SJCRH30 (cell line): ENCODE results near the gene GMDS. TPM values are rescaled to one million over a fixed set of nuclear protein-coding genes. Genes with fewer than 3 reads are reported as not detected.

ENCODE experiments used
- DNase-seq, 2 experiments: peaks; one replicate each; pipeline ENCODE4 v3.0.0-alpha.2; 2015 to 2020
- H3K27ac ChIP-seq: fragments of 250-450 bp; sonication (Bioruptor Pico); 2 replicates; pipeline ENCODE4 v1.5.1; 2020; ENCODE audit warnings: mild to moderate bottlenecking, moderate library complexity
- H3K27me3 ChIP-seq: fragments of 250-450 bp; sonication (Bioruptor Pico); 2 replicates; pipeline ENCODE4 v1.5.1; 2020; ENCODE audit warnings: mild to moderate bottlenecking, moderate library complexity
- H3K36me3 ChIP-seq: fragments of 250-450 bp; sonication (Bioruptor Pico); 2 replicates; pipeline ENCODE4 v1.5.1; 2020; ENCODE audit warnings: mild to moderate bottlenecking, moderate library complexity
- H3K4me1 ChIP-seq: fragments of 250-450 bp; sonication (Bioruptor Pico); 2 replicates; pipeline ENCODE4 v1.5.1; 2020; ENCODE audit warnings: mild to moderate bottlenecking, moderate library complexity
- H3K4me3 ChIP-seq: fragments of 250-450 bp; sonication (Bioruptor Pico); 2 replicates; pipeline ENCODE4 v1.5.1; 2020; ENCODE audit warnings: mild to moderate bottlenecking, moderate library complexity
- H3K9me3 ChIP-seq: fragments of 250-450 bp; sonication (Bioruptor Pico); replicated peaks from 2 replicates; pipeline ENCODE4 v1.5.1; 2020; ENCODE audit warnings: mild to moderate bottlenecking, moderate library complexity
- total RNA-seq: library from RNA; depleted of rRNA; stranded (reverse); fragments of >200 nt; shearing (Covaris generic); gene quantifications from 2 replicates; pipeline ENCODE4 v1.2.3, GENCODE V29; 2014

The GMDS gene
- total RNA-seq, 1 experiment from 2014 or later = 7.9 TPM

DNA sequence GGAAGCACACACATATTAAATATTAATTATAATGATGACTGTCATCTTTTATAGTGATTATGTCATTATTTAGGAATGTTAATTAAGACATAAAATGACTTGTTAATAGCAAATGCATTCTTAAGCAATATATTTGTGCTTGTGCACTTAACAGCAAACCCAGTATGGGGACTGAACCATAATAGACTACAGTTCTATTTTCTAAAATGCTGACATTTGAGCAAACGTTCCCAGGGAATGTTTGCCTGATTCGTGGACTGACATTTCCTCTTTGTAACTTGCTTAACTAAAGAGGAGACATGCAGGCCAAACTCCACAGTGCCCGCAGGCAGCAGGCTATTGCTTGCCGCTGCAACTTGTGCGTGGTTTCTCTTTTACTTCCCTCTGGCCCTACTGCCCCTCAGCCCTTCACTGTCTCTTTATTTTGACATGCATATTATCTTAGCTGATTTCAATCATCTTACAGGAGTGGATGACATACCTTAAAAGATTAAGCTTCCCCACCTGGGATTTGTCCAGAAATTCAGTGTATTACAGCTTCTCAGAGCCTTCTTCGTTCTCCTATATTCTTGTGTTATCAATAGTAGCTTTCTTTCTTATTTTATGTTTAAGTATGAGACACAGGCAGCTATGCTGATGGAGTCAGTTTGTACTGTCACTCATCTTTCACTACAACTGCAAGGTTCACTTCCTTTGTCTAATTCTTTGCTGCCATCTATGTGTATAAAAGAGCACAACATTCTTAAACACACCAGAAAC lies 141.5 kb downstream of the GMDS start:
- Histone ChIP-seq H3K27ac (peak overlapping the region; percentile 37; the same call in 1 of the 2 replicates), H3K27me3 (no peaks in the 10 kb centered on the region), H3K9me3 (no peaks in the 10 kb centered on the region), H3K4me1 (no peaks in the 10 kb centered on the region), H3K36me3 (no peaks in the 10 kb centered on the region), H3K4me3 (peak overlapping the region; percentile 26)
- peak; percentile 29 to 64 for DNase-seq

DNA sequence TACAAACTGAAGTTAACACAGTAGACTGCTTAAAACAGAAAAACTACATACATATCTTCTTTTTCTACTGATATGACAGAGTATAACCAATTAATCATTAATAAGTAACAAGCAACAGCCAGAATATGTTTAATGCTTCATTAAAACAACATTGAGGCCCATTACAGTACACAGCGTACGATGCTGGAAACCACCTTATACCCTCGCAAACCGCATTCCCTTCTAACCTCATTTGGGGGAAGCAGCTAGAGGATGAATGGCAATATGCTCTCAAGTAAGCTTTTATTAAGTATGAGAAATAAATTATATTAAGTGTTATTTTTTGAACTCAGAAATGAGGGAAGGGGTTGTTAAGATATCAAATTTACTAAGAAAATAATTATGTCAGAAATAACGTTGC lies 142.4 kb downstream of the GMDS start:
- no peak overlapping the region for H3K4me3 ChIP-seq
- DNase-seq = peak in 1 of 2 experiments; percentile 4
- no peaks in the 10 kb centered on the region for H3K9me3 ChIP-seq
- no peaks in the 10 kb centered on the region for H3K4me1 ChIP-seq
- no peaks in the 10 kb centered on the region for H3K36me3 ChIP-seq
- H3K27me3 ChIP-seq = no peaks in the 10 kb centered on the region
- no peak overlapping the region for H3K27ac ChIP-seq

GRCh38 chr6:2102316-2102883 lies 143.0 kb downstream of the GMDS start:
- H3K27ac ChIP-seq = no peak overlapping the region
- H3K4me3 ChIP-seq = no peak overlapping the region
- DNase-seq = no peak
- no peaks in the 10 kb centered on the region for H3K27me3 ChIP-seq
- H3K4me1 ChIP-seq = no peaks in the 10 kb centered on the region
- H3K36me3 ChIP-seq = no peaks in the 10 kb centered on the region
- H3K9me3 ChIP-seq = no peaks in the 10 kb centered on the region

GRCh38 chr6:2101213-2101612 lies 144.2 kb downstream of the GMDS start:
- Histone ChIP-seq H3K4me1 (peaks cover 3% of the 10 kb centered on the region; the same call in 1 of the 2 replicates), H3K4me3 (no peak overlapping the region), H3K9me3 (no peaks in the 10 kb centered on the region), H3K27me3 (no peaks in the 10 kb centered on the region), H3K27ac (no peak overlapping the region), H3K36me3 (no peaks in the 10 kb centered on the region)
- DNase-seq = peak in 1 of 2 experiments; percentile 9

GRCh38 chr6:2099870-2100269 lies 145.5 kb downstream of the GMDS start:
- H3K27me3 ChIP-seq = no peaks in the 10 kb centered on the region
- peaks cover 3% of the 10 kb centered on the region; the same call in 1 of the 2 replicates for H3K4me1 ChIP-seq
- H3K4me3 ChIP-seq = no peak overlapping the region
- DNase-seq = no peak
- H3K27ac ChIP-seq = no peak overlapping the region
- H3K9me3 ChIP-seq = no peaks in the 10 kb centered on the region
- H3K36me3 ChIP-seq = no peaks in the 10 kb centered on the region

- no peaks in the 10 kb centered on the region for H3K36me3 ChIP-seq
- no peaks in the 10 kb centered on the region for H3K9me3 ChIP-seq
- H3K27ac ChIP-seq = no peak overlapping the region
- H3K27me3 ChIP-seq = no peaks in the 10 kb centered on the region
- H3K4me3 ChIP-seq = no peak overlapping the region
- DNase-seq = no peak
- peaks cover 3% of the 10 kb centered on the region; the same call in 1 of the 2 replicates for H3K4me1 ChIP-seq
Observed at GRCh38 chr6:2097464-2097863, 147.9 kb downstream of the GMDS start.

DNA sequence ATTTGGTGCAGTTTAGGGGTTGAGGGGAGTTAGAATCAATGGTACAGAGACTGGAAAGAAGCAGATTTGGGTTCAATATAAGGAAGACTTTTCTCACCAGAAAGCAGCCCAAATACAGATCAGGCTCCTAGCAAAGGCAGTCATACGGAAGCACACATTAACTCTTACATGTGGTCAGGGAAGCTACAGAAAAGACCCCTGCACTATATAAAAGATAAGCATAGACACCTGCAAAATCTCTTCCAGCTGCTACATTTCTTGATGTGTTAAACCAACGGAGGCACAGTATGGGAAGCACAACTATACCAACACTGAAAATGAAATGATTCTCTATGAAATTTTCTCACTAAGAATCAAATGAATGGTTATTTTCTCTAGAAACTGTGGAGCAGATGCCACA lies 150.8 kb downstream of the GMDS start:
- H3K36me3 ChIP-seq = no peaks in the 10 kb centered on the region
- no peak for DNase-seq
- H3K4me3 ChIP-seq = no peak overlapping the region
- no peaks in the 10 kb centered on the region for H3K9me3 ChIP-seq
- H3K27me3 ChIP-seq = no peaks in the 10 kb centered on the region
- no peak overlapping the region for H3K27ac ChIP-seq
- peaks cover 3% of the 10 kb centered on the region; the same call in 1 of the 2 replicates for H3K4me1 ChIP-seq

GRCh38 chr6:2086326-2086965 lies 159.0 kb downstream of the GMDS start:
- Histone ChIP-seq H3K27ac (no peak overlapping the region), H3K27me3 (no peaks in the 10 kb centered on the region), H3K9me3 (no peaks in the 10 kb centered on the region), H3K4me1 (no peaks in the 10 kb centered on the region), H3K36me3 (no peaks in the 10 kb centered on the region), H3K4me3 (no peak overlapping the region)
- no peak for DNase-seq

DNA sequence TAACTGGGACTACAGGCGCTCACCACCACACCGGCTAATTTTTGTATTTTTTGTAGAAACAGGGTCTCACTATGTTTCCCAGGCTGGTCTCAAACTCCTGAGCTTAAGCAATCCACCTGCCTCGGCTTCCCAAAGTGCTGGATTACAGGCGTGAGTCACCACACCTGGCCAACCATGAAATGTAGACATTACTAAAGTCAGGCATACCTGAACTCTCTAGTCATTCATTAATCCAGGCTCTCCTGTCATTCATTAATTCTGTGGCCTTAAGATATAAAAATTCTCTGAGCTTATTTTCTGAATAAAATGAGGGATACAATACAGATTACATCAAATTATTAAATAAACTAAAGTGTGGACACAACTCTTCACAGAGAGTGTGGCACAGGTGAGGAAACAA lies 159.7 kb downstream of the GMDS start:
- no peak overlapping the region for H3K27ac ChIP-seq
- no peaks in the 10 kb centered on the region for H3K4me1 ChIP-seq
- H3K4me3 ChIP-seq = no peak overlapping the region
- no peak for DNase-seq
- H3K9me3 ChIP-seq = no peaks in the 10 kb centered on the region
- no peaks in the 10 kb centered on the region for H3K36me3 ChIP-seq
- no peaks in the 10 kb centered on the region for H3K27me3 ChIP-seq

- Histone ChIP-seq H3K36me3 (no peaks in the 10 kb centered on the region), H3K4me3 (no peak overlapping the region), H3K27ac (no peak overlapping the region), H3K9me3 (no peaks in the 10 kb centered on the region), H3K4me1 (no peaks in the 10 kb centered on the region), H3K27me3 (no peaks in the 10 kb centered on the region)
- no peak for DNase-seq
Observed at GRCh38 chr6:2081155-2082138, 164.0 kb downstream of the GMDS start.

- H3K27ac ChIP-seq = no peak overlapping the region
- no peaks in the 10 kb centered on the region for H3K9me3 ChIP-seq
- DNase-seq = no peak
- no peak overlapping the region for H3K4me3 ChIP-seq
- H3K36me3 ChIP-seq = no peaks in the 10 kb centered on the region
- H3K4me1 ChIP-seq = no peaks in the 10 kb centered on the region
- H3K27me3 ChIP-seq = no peaks in the 10 kb centered on the region
Observed at GRCh38 chr6:2078888-2079287, 166.5 kb downstream of the GMDS start.

DNA sequence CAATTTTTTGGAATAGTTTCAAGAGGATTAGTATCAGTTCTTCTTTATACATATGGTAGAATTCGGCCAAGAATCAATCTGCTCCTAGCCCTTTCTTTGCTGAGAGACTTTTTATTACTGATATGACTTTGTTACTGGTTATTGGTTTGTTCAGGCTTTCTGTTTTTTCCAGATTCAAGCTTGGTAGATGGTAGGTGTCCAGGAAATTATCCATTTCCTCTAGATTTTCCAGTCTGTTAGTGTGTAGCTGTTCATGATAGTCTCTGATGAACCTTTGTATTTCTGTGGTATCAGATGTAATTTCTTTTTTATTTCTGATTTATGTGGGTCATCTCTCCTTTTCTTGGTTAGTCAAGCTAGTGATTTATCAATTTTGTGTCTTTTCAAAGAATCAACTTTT lies 167.6 kb downstream of the GMDS start:
- DNase-seq = no peak
- H3K4me1 ChIP-seq = no peaks in the 10 kb centered on the region
- no peaks in the 10 kb centered on the region for H3K27me3 ChIP-seq
- no peak overlapping the region for H3K27ac ChIP-seq
- no peaks in the 10 kb centered on the region for H3K36me3 ChIP-seq
- no peaks in the 10 kb centered on the region for H3K9me3 ChIP-seq
- H3K4me3 ChIP-seq = no peak overlapping the region

DNA sequence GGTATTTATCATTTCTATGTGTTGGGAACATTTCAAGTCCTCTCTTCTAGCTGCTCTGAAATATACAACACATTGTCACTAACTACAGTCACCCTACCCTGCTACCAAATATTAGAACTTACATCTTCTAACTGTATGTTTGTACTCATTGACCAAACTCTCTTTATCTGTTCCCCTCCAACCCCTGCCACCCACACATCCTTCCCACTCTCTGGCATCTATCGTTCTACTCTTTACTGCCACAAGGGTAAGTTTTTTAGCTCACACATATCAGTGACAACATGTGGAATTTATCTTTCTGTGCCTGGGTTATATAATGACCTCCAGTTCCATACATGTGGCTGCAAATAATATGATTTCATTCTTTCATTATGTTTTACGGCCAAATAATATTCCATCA lies 171.9 kb downstream of the GMDS start:
- Histone ChIP-seq H3K4me3 (no peak overlapping the region), H3K4me1 (no peaks in the 10 kb centered on the region), H3K27ac (no peak overlapping the region), H3K27me3 (no peaks in the 10 kb centered on the region), H3K9me3 (no peaks in the 10 kb centered on the region), H3K36me3 (no peaks in the 10 kb centered on the region)
- DNase-seq = no peak

DNA sequence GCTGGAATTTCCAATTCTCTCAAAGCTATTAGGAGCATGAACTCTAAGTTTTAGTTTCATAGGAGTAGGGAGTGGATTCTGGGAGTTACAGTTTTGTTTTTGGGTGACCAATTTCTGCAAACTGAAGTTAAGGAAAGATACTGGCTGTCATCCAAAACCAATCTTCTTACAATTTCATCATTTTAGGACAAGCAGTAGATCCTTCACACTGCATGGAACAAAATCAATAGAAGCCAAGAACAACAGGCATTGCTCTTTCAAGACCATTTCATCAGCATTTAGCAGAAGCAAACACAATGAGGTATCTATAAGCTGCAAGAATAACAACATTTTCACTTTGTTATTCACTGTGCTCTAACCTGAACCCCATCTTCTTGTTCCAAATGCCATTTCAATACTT lies 173.0 kb downstream of the GMDS start:
- H3K4me1 ChIP-seq = no peaks in the 10 kb centered on the region
- no peak overlapping the region for H3K4me3 ChIP-seq
- no peak for DNase-seq
- H3K27ac ChIP-seq = no peak overlapping the region
- no peaks in the 10 kb centered on the region for H3K36me3 ChIP-seq
- no peaks in the 10 kb centered on the region for H3K27me3 ChIP-seq
- H3K9me3 ChIP-seq = no peaks in the 10 kb centered on the region
